C1 segment of cervical spinal cord (tissue), 14 donors: ENCODE results near the gene PCDH12.
"Not testable (repeated sequence)": the region's sequence is repeated elsewhere in the genome, so short reads cannot be mapped to it uniquely, and the experiment has no call there.

ENCODE experiments used
- DNase-seq, 14 donors: peaks; one replicate each; lab custom pipeline; 2025; lab: John Stamatoyannopoulos, UW

PCDH12 gene

GRCh38 chr5:141940695-141941271, 17.2 kb downstream of the PCDH12 start:
- DNase-seq, result peak in 4 of 14 donors; percentile 19 to 39 (median 34)

- no peak for DNase-seq
Observed at GRCh38 chr5:141935538-141935937, 22.5 kb downstream of the PCDH12 start.

GRCh38 chr5:141934099-141934844, 23.7 kb downstream of the PCDH12 start:
- peak in 1 of 14 donors; percentile 77 for DNase-seq

GRCh38 chr5:141933151-141933550, 24.9 kb downstream of the PCDH12 start:
- no peak for DNase-seq

GRCh38 chr5:141931694-141932093, 26.3 kb downstream of the PCDH12 start:
- no peak for DNase-seq

- no peak for DNase-seq
Observed at GRCh38 chr5:141929398-141930058, 28.5 kb downstream of the PCDH12 start.

GRCh38 chr5:141928051-141928450, 30.0 kb downstream of the PCDH12 start:
- no peak for DNase-seq

- DNase-seq, result no peak
Observed at GRCh38 chr5:141926434-141926833, 31.6 kb downstream of the PCDH12 start.

GRCh38 chr5:141923448-141924313, 34.3 kb downstream of the PCDH12 start, which contains the start of gene DELE1:
Gene DELE1 (plus strand): TSS chr5:141923871. CDS start chr5:141923942, 71 bp downstream.
- peak; percentile 90 to 98 (median 96) for DNase-seq

- DNase-seq, result not testable (repeated sequence)
Observed at GRCh38 chr5:141922827-141923447, 35.1 kb downstream of the PCDH12 start.

- no peak for DNase-seq
Observed at GRCh38 chr5:141920771-141921170, 37.2 kb downstream of the PCDH12 start.

- DNase-seq, result no peak
Observed at GRCh38 chr5:141919218-141920119, 38.5 kb downstream of the PCDH12 start.

GRCh38 chr5:141917760-141918159, 40.2 kb downstream of the PCDH12 start:
- DNase-seq, result no peak

GRCh38 chr5:141916522-141916921, 41.5 kb downstream of the PCDH12 start:
- DNase-seq, result no peak

GRCh38 chr5:141915881-141916336, 42.1 kb downstream of the PCDH12 start:
- DNase-seq, result no peak

- DNase-seq, result no peak
Observed at GRCh38 chr5:141914797-141915196, 43.2 kb downstream of the PCDH12 start.

- DNase-seq, result peak in 13 of 14 donors; percentile 6 to 84 (median 40)
Observed at GRCh38 chr5:141914199-141914743, 43.7 kb downstream of the PCDH12 start.

- peak in 1 of 14 donors; percentile 14 for DNase-seq
Observed at GRCh38 chr5:141913560-141914198, 44.3 kb downstream of the PCDH12 start.

- DNase-seq, result no peak
Observed at GRCh38 chr5:141910271-141910673, 47.7 kb downstream of the PCDH12 start.
